Mesothelial cell of epicardium (in vitro differentiated cells): ENCODE results near the gene MAP3K5. TPM values are rescaled to one million over a fixed set of nuclear protein-coding genes. Genes with fewer than 3 reads are reported as not detected.

Experiments used
- DNase-seq, 2 experiments: peaks; one replicate each; pipeline ENCODE4 v3.0.0; 2021; ENCODE audit warnings: low spot score in 2 of 2; ENCODE audit not compliant: unreplicated experiment in 2 of 2
- H3K27ac Mint-ChIP-seq: 2 replicates; pipeline ENCODE4 v1.8.0; 2021; ENCODE audit warnings: mixed read lengths
- H3K27me3 Mint-ChIP-seq: 2 replicates; pipeline ENCODE4 v1.8.0; 2021; ENCODE audit warnings: low read depth, mixed read lengths
- H3K36me3 Mint-ChIP-seq: 2 replicates; pipeline ENCODE4 v1.8.0; 2021; ENCODE audit warnings: mixed read lengths
- H3K4me1 Mint-ChIP-seq: 2 replicates; pipeline ENCODE4 v1.8.0; 2021; ENCODE audit warnings: mixed read lengths
- H3K4me3 Mint-ChIP-seq: 2 replicates; pipeline ENCODE4 v1.8.0; 2021; ENCODE audit warnings: mild to moderate bottlenecking, moderate library complexity, mixed read lengths
- H3K9me3 Mint-ChIP-seq: 2 replicates; pipeline ENCODE4 v1.8.0; 2021; ENCODE audit warnings: mixed read lengths
- total RNA-seq: library from RNA; stranded (reverse); gene quantifications from 3 replicates; pipeline ENCODE4 v1.2.1, GENCODE V29; 2021
- TF ChIP-seq, protein P1 (sequence below): fragments of 200-600 bp; sonication (generic); IDR thresholded peaks from one replicate; pipeline ENCODE4 v1.5.0; 2021; ENCODE audit warnings: antibody characterized with exemption; ENCODE audit not compliant: unreplicated experiment

The MAP3K5 gene
- total RNA-seq, 1 donor from 2014 or later, result 8.9 TPM

DNA sequence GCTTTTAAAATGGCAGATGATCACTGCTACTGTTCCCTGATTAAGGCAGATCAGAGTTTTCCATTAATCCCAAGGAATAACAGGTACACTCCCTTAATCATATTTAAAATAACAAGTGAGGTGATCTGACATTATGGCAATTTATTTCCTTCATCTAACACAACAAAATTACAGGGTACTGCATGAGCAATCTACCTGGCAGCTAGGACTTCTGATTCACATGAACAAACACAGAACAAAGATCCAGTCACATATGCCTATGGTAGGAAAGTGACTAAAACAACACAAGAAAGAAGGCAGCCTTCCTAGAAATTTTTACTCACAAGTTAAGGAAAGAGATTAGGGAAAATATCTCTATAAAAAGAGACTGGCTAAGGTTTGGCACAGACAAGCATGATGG is 275.3 kb downstream of the MAP3K5 start:
- H3K4me1 Mint-ChIP-seq, result peaks cover 1% of the 10 kb centered on the region
- H3K4me3 Mint-ChIP-seq, result no peak overlapping the region
- no peak for DNase-seq
- TF ChIP-seq, protein P1, sequence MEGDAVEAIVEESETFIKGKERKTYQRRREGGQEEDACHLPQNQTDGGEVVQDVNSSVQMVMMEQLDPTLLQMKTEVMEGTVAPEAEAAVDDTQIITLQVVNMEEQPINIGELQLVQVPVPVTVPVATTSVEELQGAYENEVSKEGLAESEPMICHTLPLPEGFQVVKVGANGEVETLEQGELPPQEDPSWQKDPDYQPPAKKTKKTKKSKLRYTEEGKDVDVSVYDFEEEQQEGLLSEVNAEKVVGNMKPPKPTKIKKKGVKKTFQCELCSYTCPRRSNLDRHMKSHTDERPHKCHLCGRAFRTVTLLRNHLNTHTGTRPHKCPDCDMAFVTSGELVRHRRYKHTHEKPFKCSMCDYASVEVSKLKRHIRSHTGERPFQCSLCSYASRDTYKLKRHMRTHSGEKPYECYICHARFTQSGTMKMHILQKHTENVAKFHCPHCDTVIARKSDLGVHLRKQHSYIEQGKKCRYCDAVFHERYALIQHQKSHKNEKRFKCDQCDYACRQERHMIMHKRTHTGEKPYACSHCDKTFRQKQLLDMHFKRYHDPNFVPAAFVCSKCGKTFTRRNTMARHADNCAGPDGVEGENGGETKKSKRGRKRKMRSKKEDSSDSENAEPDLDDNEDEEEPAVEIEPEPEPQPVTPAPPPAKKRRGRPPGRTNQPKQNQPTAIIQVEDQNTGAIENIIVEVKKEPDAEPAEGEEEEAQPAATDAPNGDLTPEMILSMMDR, result no peak
- H3K27me3 Mint-ChIP-seq, result no peaks in the 10 kb centered on the region
- H3K9me3 Mint-ChIP-seq, result no peaks in the 10 kb centered on the region
- peaks cover 10% of the 10 kb centered on the region for H3K36me3 Mint-ChIP-seq
- no peak overlapping the region for H3K27ac Mint-ChIP-seq

DNA sequence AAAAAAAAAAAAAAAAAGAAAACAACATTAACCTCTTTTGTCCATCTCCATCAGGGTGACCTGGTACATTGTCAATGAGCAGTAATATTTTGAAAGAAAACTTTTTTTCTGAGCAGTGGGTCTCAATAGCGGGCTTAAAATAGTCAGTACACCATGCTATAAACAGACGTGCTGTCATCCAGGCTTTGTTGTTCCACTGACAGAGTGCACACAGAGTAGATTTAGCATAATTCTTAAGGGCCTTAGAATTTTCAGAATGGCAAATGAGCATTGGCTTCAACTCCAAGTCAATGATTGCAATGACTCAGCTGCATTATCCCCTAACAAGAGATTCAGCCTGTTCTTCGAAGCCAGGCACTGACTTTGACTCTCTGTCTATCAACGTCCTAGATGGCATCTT is 277.7 kb downstream of the MAP3K5 start:
- no peaks in the 10 kb centered on the region for H3K9me3 Mint-ChIP-seq
- TF ChIP-seq, protein P1, result no peak
- peaks cover 10% of the 10 kb centered on the region for H3K36me3 Mint-ChIP-seq
- peaks cover 14% of the 10 kb centered on the region for H3K4me1 Mint-ChIP-seq
- no peak overlapping the region for H3K27ac Mint-ChIP-seq
- no peaks in the 10 kb centered on the region for H3K27me3 Mint-ChIP-seq
- no peak overlapping the region for H3K4me3 Mint-ChIP-seq
- no peak for DNase-seq

DNA sequence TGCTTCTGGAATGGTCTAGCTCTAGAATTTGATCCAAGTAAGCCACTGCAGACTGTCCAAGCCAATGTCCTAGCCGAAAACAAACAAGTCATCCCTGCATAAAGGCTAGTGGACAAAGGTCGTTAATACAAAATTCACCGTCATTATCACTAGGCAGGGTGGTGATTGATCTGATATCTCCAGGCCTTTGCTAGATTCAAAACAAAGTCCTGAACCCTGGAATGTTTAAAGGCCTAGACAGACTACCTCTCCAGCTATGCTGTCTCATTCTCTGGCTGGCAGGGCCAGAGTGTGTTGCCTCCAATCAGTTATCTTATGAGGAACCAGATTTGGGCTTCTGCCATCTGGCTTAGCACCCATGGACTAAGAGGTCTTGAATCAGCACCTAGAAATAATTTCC is 280.4 kb downstream of the MAP3K5 start:
- H3K9me3 Mint-ChIP-seq, result no peaks in the 10 kb centered on the region
- H3K4me3 Mint-ChIP-seq, result no peak overlapping the region
- H3K36me3 Mint-ChIP-seq, result peaks cover 10% of the 10 kb centered on the region
- H3K27me3 Mint-ChIP-seq, result no peaks in the 10 kb centered on the region
- DNase-seq, result no peak
- H3K27ac Mint-ChIP-seq, result no peak overlapping the region
- TF ChIP-seq, protein P1, result no peak
- H3K4me1 Mint-ChIP-seq, result peaks cover 14% of the 10 kb centered on the region

DNA sequence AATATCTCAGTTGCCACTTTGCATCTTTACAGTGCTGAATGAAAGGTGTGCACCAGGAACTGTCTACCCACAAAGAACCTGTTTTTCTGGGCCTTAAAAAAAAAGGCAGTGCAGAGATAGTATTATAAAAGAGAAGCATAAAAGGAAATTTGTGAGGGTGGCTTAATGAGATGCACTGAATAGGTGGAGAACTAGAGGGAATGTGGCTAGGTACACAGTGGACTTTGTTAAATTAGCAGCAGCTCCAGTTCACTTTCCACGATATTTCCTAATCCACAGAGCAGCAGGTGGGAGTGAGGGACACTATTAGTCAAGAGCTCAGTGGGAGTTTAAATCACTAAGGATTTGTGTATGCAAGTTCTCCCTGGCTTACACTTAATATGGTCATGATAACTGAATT is 280.9 kb downstream of the MAP3K5 start:
- peaks cover 14% of the 10 kb centered on the region for H3K4me1 Mint-ChIP-seq
- no peaks in the 10 kb centered on the region for H3K9me3 Mint-ChIP-seq
- TF ChIP-seq, protein P1, result no peak
- H3K27me3 Mint-ChIP-seq, result no peaks in the 10 kb centered on the region
- peak overlapping the region; percentile 59 for H3K27ac Mint-ChIP-seq
- DNase-seq, result no peak
- H3K36me3 Mint-ChIP-seq, result peaks cover 10% of the 10 kb centered on the region
- H3K4me3 Mint-ChIP-seq, result no peak overlapping the region

DNA sequence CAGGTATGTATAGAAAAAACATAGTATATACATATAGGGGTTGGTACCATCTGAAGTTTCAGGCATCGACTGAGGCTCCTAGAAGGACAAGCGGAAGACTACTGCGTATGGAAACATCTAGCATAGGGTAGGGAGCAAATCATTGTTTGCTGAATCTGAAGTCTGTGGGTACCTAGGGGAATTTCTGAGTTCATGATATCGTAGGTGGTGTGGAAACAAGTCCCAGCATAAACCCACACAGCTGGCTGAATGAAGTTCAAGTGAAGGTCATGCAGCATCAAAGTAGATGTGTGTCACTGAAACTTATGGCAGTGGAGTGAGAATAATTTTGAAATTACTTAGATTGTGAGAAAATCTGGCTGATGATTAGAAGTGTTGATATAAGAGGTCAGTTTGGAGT is 281.5 kb downstream of the MAP3K5 start:
- Mint-ChIP-seq H3K36me3 (peaks cover 10% of the 10 kb centered on the region), H3K4me3 (no peak overlapping the region), H3K4me1 (peaks cover 14% of the 10 kb centered on the region), H3K27ac (peak overlapping the region; percentile 14), H3K9me3 (no peaks in the 10 kb centered on the region), H3K27me3 (no peaks in the 10 kb centered on the region)
- no peak for DNase-seq
- TF ChIP-seq, protein P1, result no peak

DNA sequence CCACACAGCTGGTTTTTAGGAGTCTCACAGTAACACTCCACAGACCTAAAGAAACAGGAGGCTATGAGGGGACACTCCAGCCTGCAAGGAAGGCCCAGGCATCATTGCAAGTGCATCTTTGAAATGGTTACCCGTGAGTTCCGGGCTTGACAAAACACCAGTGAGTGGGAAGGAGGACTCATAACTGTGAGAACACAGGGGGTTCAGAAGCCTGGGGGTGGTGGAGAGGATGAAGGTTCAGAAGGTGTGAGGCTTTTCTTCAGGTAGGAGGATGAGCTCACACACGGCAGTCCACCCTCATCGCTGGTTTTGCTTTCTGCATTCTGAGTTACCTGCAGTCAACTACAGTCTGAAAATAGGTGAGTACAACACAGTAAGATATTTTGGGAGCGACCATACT is 282.0 kb downstream of the MAP3K5 start:
- Mint-ChIP-seq H3K27ac (no peak overlapping the region), H3K36me3 (peaks cover 10% of the 10 kb centered on the region), H3K27me3 (no peaks in the 10 kb centered on the region), H3K9me3 (no peaks in the 10 kb centered on the region), H3K4me1 (peaks cover 14% of the 10 kb centered on the region), H3K4me3 (no peak overlapping the region)
- TF ChIP-seq, protein P1, result no peak
- no peak for DNase-seq
